DOHH2 (cell line): ENCODE data around the gene SCAMP4.

Source experiments
- H3F3A ChIP-seq: fragments of 200-600 bp; sonication (generic), shearing (Covaris generic); 2 replicates; pipeline ENCODE4 v1.6.0; 2016; ENCODE audit warnings: antibody characterized with exemption, mild to moderate bottlenecking; ENCODE audit not compliant: control insufficient read depth, insufficient read depth
- H3K27ac ChIP-seq: fragments of 200-600 bp; sonication (generic); 2 replicates; pipeline ENCODE4 v1.5.1; 2014; ENCODE audit warnings: low read depth, mild to moderate bottlenecking, low read length, moderate library complexity
- H3K27me3 ChIP-seq: fragments of 200-600 bp; sonication (generic); 2 replicates; pipeline ENCODE4 v1.6.1; 2014; ENCODE audit warnings: mild to moderate bottlenecking, low read length, mixed read lengths; ENCODE audit not compliant: control insufficient read depth
- H3K36me3 ChIP-seq: fragments of 200-600 bp; sonication (generic); 2 replicates; pipeline ENCODE4 v1.6.1; 2014; ENCODE audit warnings: mild to moderate bottlenecking, low read length, moderate library complexity, mixed read lengths; ENCODE audit not compliant: control insufficient read depth
- H3K4me1 ChIP-seq: fragments of 200-600 bp; sonication (generic); 2 replicates; pipeline ENCODE4 v1.6.1; 2014; ENCODE audit warnings: mild to moderate bottlenecking, low read length, mixed read lengths; ENCODE audit not compliant: control insufficient read depth
- H3K4me2 ChIP-seq: fragments of 200-600 bp; sonication (generic); 2 replicates; pipeline ENCODE4 v1.6.0; 2014; ENCODE audit warnings: mild to moderate bottlenecking, low read length, moderate library complexity
- H3K4me3 ChIP-seq: fragments of 200-600 bp; sonication (generic); 2 replicates; pipeline ENCODE4 v1.5.1; 2014; ENCODE audit warnings: mild to moderate bottlenecking, low read length, mixed read lengths
- H3K79me2 ChIP-seq: fragments of 200-600 bp; sonication (generic); 2 replicates; pipeline ENCODE4 v1.6.1; 2014; ENCODE audit warnings: mild to moderate bottlenecking, low read length, mixed read lengths; ENCODE audit not compliant: control insufficient read depth
- H3K9me2 ChIP-seq: fragments of 200-600 bp; sonication (generic); replicated peaks from 2 replicates; pipeline ENCODE4 v1.6.1; 2014; ENCODE audit warnings: mild to moderate bottlenecking, low read length, mixed read lengths; ENCODE audit not compliant: control insufficient read depth
- H3K9me3 ChIP-seq: fragments of 200-600 bp; sonication (generic); 2 replicates; pipeline ENCODE4 v1.6.1; 2014; ENCODE audit warnings: antibody characterized with exemption, low read length, mixed read lengths; ENCODE audit not compliant: control insufficient read depth, insufficient read depth
- H4K20me1 ChIP-seq: fragments of 200-600 bp; sonication (generic); 2 replicates; pipeline ENCODE4 v1.6.0; 2014; ENCODE audit warnings: low read depth, mild to moderate bottlenecking, antibody characterized with exemption, low read length, moderate library complexity; ENCODE audit not compliant: control insufficient read depth, insufficient read depth
- CTCF ChIP-seq: fragments of 200-600 bp; sonication (generic); IDR thresholded peaks from one replicate; pipeline ENCODE4 v1.5.1; 2014; ENCODE audit warnings: antibody characterized with exemption, mild to moderate bottlenecking, low read depth, low read length; ENCODE audit not compliant: poor library complexity, severe bottlenecking
- EZH2phosphoT487 ChIP-seq: fragments of 200-600 bp; sonication (generic); IDR thresholded peaks from 2 replicates; pipeline ENCODE4 v1.6.1; 2017; ENCODE audit warnings: borderline replicate concordance, mild to moderate bottlenecking, antibody characterized with exemption, low read length, moderate library complexity, mixed read lengths

The SCAMP4 gene

GRCh38 chr19:1974381-1975161 is 69.4 kb downstream of the SCAMP4 start:
- Histone ChIP-seq H3K4me2 (no peak overlapping the region), H3F3A (no peaks in the 10 kb centered on the region), H3K27me3 (no peaks in the 10 kb centered on the region), H3K9me2 (no peaks in the 10 kb centered on the region), H3K79me2 (peaks cover 60% of the 10 kb centered on the region), H3K4me1 (no peaks in the 10 kb centered on the region), H3K4me3 (no peak overlapping the region), H4K20me1 (no peaks in the 10 kb centered on the region), H3K27ac (no peak overlapping the region), H3K36me3 (peaks cover 36% of the 10 kb centered on the region), H3K9me3 (no peaks in the 10 kb centered on the region)
- TF ChIP-seq CTCF (no peak), EZH2phosphoT487 (no peak)

- Histone ChIP-seq H3K4me1 (no peaks in the 10 kb centered on the region), H3K4me2 (no peak overlapping the region), H3K36me3 (peaks cover 39% of the 10 kb centered on the region), H3F3A (no peaks in the 10 kb centered on the region), H3K79me2 (peaks cover 56% of the 10 kb centered on the region), H3K27me3 (no peaks in the 10 kb centered on the region), H4K20me1 (no peaks in the 10 kb centered on the region), H3K27ac (no peak overlapping the region), H3K4me3 (no peak overlapping the region), H3K9me3 (no peaks in the 10 kb centered on the region), H3K9me2 (no peaks in the 10 kb centered on the region)
- TF ChIP-seq EZH2phosphoT487 = no peak
- no peak for TF ChIP-seq CTCF
Measured at GRCh38 chr19:1975162-1975480, 69.9 kb downstream of the SCAMP4 start.
